PC-9 (cell line): Measurements from ENCODE around the gene IKZF4. TPM values are rescaled to one million over a fixed set of nuclear protein-coding genes. Genes with fewer than 3 reads are reported as not detected.
A peak's percentile ranks its signal among the peaks of the same experiment; 100 is the strongest.
"Not testable (repeated sequence)": the region's sequence is repeated elsewhere in the genome, so short reads cannot be mapped to it uniquely, and the experiment has no call there.

Experiments
- BruUV-seq: library from RNA; stranded (reverse); fragments of 400-500 nt; replicated peaks from 2 replicates; lab custom pipeline; 2021; lab: Mats Ljungman, UMichigan
- CTCF ChIA-PET: fragments of 300-600 bp; sonication (Branson Sonifier 250); formaldehyde crosslinking; loops from one replicate; lab custom pipeline; 2022; ENCODE audit warnings: antibody characterized with exemption; lab: Charles Lee
- POLR2A ChIA-PET: fragments of 300-600 bp; sonication (Branson Sonifier 250); formaldehyde crosslinking; loops from one replicate; lab custom pipeline; 2022; ENCODE audit warnings: antibody characterized with exemption; ENCODE audit not compliant: unreplicated experiment; lab: Charles Lee
- DNase-seq, 2 experiments: peaks; one replicate each; pipeline versions ENCODE4 v3.0.0 to v3.0.0-alpha.2; 2015 to 2022; ENCODE audit warnings: mixed read lengths in 1 of 2
- H2AFZ ChIP-seq: fragments of 200-600 bp; sonication (generic); 2 replicates; pipeline ENCODE4 v1.8.1; 2017; ENCODE audit warnings: antibody characterized with exemption
- H3F3A ChIP-seq: fragments of 200-600 bp; sonication (generic); 2 replicates; pipeline ENCODE4 v1.8.1; 2017; ENCODE audit warnings: antibody characterized with exemption, mild to moderate bottlenecking, low read depth; ENCODE audit not compliant: insufficient read depth
- H3K27ac ChIP-seq: fragments of 200-600 bp; sonication (generic); 2 replicates; pipeline ENCODE4 v1.6.1; 2016; ENCODE audit warnings: mixed run types
- H3K27me3 ChIP-seq: fragments of 200-600 bp; sonication (generic); 2 replicates; pipeline ENCODE4 v1.6.1; 2016; ENCODE audit warnings: low read depth, mixed run types; ENCODE audit not compliant: insufficient read depth
- H3K36me3 ChIP-seq: fragments of 200-600 bp; sonication (generic); 2 replicates; pipeline ENCODE4 v1.6.1; 2016; ENCODE audit warnings: low read depth, mixed run types
- H3K4me1 ChIP-seq: fragments of 200-600 bp; sonication (generic); replicated peaks from 2 replicates; pipeline ENCODE4 v1.6.1; 2016; ENCODE audit warnings: mixed run types; ENCODE audit not compliant: insufficient read depth
- H3K4me2 ChIP-seq: fragments of 200-600 bp; sonication (generic); 2 replicates; pipeline ENCODE4 v1.6.1; 2017; ENCODE audit warnings: mixed run types
- H3K4me3 ChIP-seq: fragments of 200-600 bp; sonication (generic); 2 replicates; pipeline ENCODE4 v1.6.1; 2016; ENCODE audit warnings: mixed run types
- H3K79me2 ChIP-seq: fragments of 200-600 bp; sonication (generic); 2 replicates; pipeline ENCODE4 v1.6.1; 2017; ENCODE audit warnings: low read depth, mixed run types
- H3K9me2 ChIP-seq: fragments of 200-600 bp; sonication (generic); 2 replicates; pipeline ENCODE4 v1.8.1; 2017; ENCODE audit warnings: mild to moderate bottlenecking; ENCODE audit not compliant: insufficient read depth
- H3K9me3 ChIP-seq: fragments of 200-600 bp; sonication (generic); 2 replicates; pipeline ENCODE4 v1.8.1; 2016; ENCODE audit warnings: low read depth; ENCODE audit not compliant: insufficient read depth
- H4K20me1 ChIP-seq: fragments of 200-600 bp; sonication (generic); 2 replicates; pipeline ENCODE4 v1.8.1; 2017; ENCODE audit not compliant: insufficient read depth
- CTCF ChIP-seq: fragments of 200-600 bp; sonication (generic); conservative IDR thresholded peaks from 2 replicates; pipeline ENCODE4 v1.6.1; 2017; ENCODE audit warnings: mixed run types, antibody characterized with exemption, mild to moderate bottlenecking, moderate library complexity
- EZH2 ChIP-seq: fragments of 200-600 bp; sonication (generic); IDR thresholded peaks from 2 replicates; pipeline ENCODE4 v1.8.0; 2017; ENCODE audit warnings: antibody characterized with exemption, low read depth
- intact Hi-C: fragments of 100-400 bp; cut with micrococcal nuclease; formaldehyde crosslinking; loops from one replicate; pipeline ENCODE4 v1.10.0; 2022; ENCODE audit not compliant: unreplicated experiment
- total RNA-seq: library from RNA; stranded (reverse); gene quantifications from 2 replicates; pipeline ENCODE4 v1.2.3, GENCODE V29; 2021

The IKZF4 gene
- total RNA-seq, 1 experiment from 2014 or later: 7.4 TPM

- Histone ChIP-seq H3K4me1 (peaks cover 24% of the 10 kb centered on the region), H3K4me3 (peak overlapping the region; percentile 73), H3K27me3 (no peaks in the 10 kb centered on the region), H4K20me1 (peaks cover 13% of the 10 kb centered on the region; the same call in 1 of the 2 replicates), H3K36me3 (peaks cover 25% of the 10 kb centered on the region), H3K9me3 (no peaks in the 10 kb centered on the region), H3K79me2 (peaks cover 26% of the 10 kb centered on the region), H3F3A (peaks cover 61% of the 10 kb centered on the region), H2AFZ (no peak overlapping the region), H3K27ac (peak overlapping the region; percentile 24), H3K9me2 (no peaks in the 10 kb centered on the region), H3K4me2 (peak overlapping the region; percentile 100)
- POLR2A ChIA-PET: no interaction called here
- TF ChIP-seq CTCF: no peak
- TF ChIP-seq EZH2: no peak
- CTCF ChIA-PET: no interaction called here
- BruUV-seq: no TSS peak
- intact Hi-C loops: loop anchor here (5.0 to 10.0 kb wide), 4 partner anchors 88 to 226 kb away; partner anchors contain the start of genes NABP2, ORMDL2, RNF41 and SARNP
- no peak for DNase-seq
Observed at GRCh38 chr12:56042843-56043242, 22.0 kb downstream of the IKZF4 start.

GRCh38 chr12:56046027-56046780 lies 25.4 kb downstream of the IKZF4 start:
- H3K27me3 ChIP-seq: no peaks in the 10 kb centered on the region
- H3K9me2 ChIP-seq: no peaks in the 10 kb centered on the region
- H3K9me3 ChIP-seq: no peaks in the 10 kb centered on the region
- H3K4me3 ChIP-seq: no peak overlapping the region
- TF ChIP-seq EZH2: no peak
- no peak for TF ChIP-seq CTCF
- no TSS peak for BruUV-seq
- intact Hi-C loops: loop anchor here (2.0 to 10.0 kb wide), 4 partner anchors 33 to 119 kb away; no protein-coding TSS in a partner anchor
- H3K4me2 ChIP-seq: no peak overlapping the region
- peaks cover 11% of the 10 kb centered on the region for H3K4me1 ChIP-seq
- peaks cover 60% of the 10 kb centered on the region for H3F3A ChIP-seq
- peaks cover 26% of the 10 kb centered on the region for H3K79me2 ChIP-seq
- H3K36me3 ChIP-seq: peaks cover 25% of the 10 kb centered on the region
- peaks cover 13% of the 10 kb centered on the region; the same call in 1 of the 2 replicates for H4K20me1 ChIP-seq
- H2AFZ ChIP-seq: no peak overlapping the region
- ChIA-PET POLR2A (interaction anchor here (0.7 kb wide), 1 partner anchor 176 kb away, joined by 3 read pairs; the partner anchor contains the start of gene RNF41), CTCF (no interaction called here)
- DNase-seq: no peak
- H3K27ac ChIP-seq: peak overlapping the region; percentile 33

DNA sequence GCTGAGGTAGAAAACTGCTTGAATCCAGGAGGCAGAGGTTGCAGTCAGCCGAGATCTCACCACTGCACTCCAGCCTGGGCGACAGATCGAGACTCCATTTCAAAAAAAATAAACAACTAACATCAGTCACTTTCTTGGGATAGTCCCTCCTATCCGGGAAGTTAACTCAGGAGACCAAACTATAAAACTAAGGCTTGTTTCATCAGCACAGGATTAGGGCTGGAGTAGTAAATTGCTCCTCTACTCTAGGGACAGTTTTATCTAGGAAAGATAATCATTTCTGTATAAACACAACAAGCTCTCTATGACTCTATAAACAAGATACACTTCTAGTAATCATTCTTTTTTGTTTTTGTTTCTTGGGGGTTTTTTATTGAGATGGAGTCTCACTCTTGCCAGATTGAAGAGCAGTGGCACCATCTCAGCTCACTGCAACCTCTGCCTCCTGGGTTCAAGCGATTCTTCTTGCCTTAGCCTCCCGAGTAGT lies 32.6 kb downstream of the IKZF4 start:
- Histone ChIP-seq H3K4me2 (no peak overlapping the region), H3K27me3 (no peaks in the 10 kb centered on the region), H3F3A (peaks cover 11% of the 10 kb centered on the region; the same call in 1 of the 2 replicates), H3K79me2 (no peaks in the 10 kb centered on the region), H3K9me3 (no peaks in the 10 kb centered on the region), H3K27ac (no peak overlapping the region), H4K20me1 (no peaks in the 10 kb centered on the region), H3K9me2 (no peaks in the 10 kb centered on the region), H3K4me3 (no peak overlapping the region), H2AFZ (no peak overlapping the region), H3K36me3 (no peaks in the 10 kb centered on the region), H3K4me1 (peaks cover 10% of the 10 kb centered on the region)
- CTCF ChIA-PET: interaction anchor here (0.7 kb wide), 1 partner anchor 29 kb away, joined by 8 read pairs; no protein-coding TSS in a partner anchor
- DNase-seq: no peak
- POLR2A ChIA-PET: interaction anchor here (0.7 kb wide), 1 partner anchor 50 kb away, joined by 3 read pairs; no protein-coding TSS in a partner anchor
- TF ChIP-seq EZH2 (no peak), CTCF (no peak)
- intact Hi-C loops: no loop called here
- BruUV-seq: no TSS peak

DNA sequence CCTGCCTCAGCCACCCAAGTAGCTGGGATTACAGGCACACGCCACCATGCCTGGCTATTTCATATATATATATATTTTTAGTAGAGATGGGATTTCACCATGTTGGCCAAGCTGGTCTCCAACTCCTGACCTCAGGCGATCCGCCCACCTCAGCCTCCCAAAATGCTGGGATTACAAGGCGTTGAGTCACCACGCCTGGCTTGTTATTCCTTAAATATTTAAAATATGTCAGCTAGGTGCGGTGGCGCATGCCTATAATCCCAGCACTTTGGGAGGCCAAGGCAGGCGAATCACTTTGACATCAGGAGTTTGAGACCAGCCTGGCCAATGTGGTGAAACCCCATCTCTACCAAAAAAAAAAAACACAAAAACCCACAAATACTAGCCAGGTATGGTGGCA lies 39.1 kb downstream of the IKZF4 start:
- H3K27ac ChIP-seq, H3K4me3 ChIP-seq, H3K36me3 ChIP-seq, H2AFZ ChIP-seq, H3K4me2 ChIP-seq, H3F3A ChIP-seq, H3K27me3 ChIP-seq, H4K20me1 ChIP-seq, CTCF ChIA-PET, BruUV-seq, H3K9me2 ChIP-seq, H3K79me2 ChIP-seq, H3K4me1 ChIP-seq, H3K9me3 ChIP-seq, intact Hi-C loops: not testable (repeated sequence)
- POLR2A ChIA-PET: interaction anchor here (0.7 kb wide), 1 partner anchor 300 kb away, joined by 3 read pairs; the partner anchor contains the start of gene STAT2
- peak; percentile 26 to 67 for DNase-seq
